GM18520 (cell line): ENCODE measurements around the gene ADAT2.

Experiments used
- ATAC-seq: cut with Tn5 transposase; IDR thresholded peaks from one replicate; pipeline ENCODE4 v1.9.1; 2021; ENCODE audit not compliant: unreplicated experiment

ADAT2 gene

DNA sequence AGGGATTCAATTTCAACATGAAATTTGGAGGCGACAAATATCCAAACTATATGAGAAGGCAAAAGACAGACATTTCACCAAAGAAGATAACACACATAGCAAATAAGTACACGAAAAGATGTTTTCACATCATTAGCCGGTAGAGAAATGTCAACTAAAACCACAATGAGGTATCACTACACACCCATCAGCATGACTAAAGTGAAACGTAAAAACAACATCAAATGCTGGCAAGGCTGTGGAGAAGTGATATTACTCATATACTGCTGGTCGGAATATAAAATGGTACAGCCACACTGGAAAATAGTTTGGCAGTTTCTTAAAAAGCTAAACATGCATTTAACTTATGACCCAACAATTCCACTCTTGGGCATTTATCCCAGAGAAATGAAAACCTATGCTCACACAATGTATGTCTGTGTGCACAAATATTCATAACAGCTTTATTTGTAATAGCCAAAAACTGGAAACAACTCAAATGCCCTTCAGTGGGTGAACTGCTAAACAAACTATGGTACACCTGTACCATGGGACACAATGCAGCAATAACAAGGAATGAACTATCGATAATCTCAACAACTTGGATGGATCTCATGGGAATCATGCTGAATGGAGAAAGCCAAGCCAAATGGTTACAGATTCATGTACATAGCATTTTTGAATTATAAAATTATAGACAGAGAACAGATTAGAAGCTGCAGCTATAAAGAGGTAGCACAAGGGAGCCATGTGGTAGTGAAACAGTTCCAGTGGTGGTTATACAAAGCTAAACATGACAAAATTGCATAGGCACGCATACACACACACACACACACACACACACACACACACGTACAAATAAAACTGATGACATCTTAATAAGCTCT is 8.6 kb downstream of the ADAT2 start:
- no peak for ATAC-seq

DNA sequence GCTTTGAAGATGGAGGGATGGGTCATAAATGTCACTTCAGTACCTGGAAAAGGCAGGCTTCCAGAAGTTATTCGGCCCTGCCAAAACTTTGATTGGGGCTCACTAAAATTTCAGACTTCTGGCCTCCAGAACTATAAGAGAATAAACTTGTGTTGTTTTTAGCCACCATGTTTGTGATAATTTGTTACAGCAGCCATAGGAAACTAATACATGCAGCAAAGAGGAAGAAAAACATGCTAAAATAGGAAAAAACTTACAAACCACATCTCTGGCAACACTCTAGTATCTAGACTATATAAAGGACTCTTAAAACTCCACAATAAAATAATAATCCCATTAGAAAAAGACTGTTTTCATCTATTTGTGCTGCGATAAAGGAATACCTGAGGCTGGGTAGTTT is 9.5 kb downstream of the ADAT2 start:
- no peak for ATAC-seq

DNA sequence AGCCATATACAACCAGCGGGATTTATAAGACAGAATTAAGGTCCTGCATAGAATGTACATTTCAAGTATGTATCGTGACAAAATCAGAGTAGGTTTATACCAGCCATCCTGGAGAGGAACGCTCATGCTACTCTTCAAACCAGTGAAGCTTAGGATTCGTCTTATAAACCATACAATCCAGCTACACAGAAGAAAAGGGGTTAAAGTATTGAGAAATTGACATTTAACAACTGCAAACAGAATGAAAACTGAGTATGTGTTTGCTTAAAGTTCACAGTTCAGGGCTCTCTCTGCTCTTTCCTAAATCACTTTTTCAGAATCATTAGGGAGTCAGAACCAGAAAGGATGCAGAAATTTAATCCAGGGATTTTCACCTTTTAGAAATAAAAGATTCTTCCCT is 17.9 kb downstream of the ADAT2 start:
- ATAC-seq: no peak

DNA sequence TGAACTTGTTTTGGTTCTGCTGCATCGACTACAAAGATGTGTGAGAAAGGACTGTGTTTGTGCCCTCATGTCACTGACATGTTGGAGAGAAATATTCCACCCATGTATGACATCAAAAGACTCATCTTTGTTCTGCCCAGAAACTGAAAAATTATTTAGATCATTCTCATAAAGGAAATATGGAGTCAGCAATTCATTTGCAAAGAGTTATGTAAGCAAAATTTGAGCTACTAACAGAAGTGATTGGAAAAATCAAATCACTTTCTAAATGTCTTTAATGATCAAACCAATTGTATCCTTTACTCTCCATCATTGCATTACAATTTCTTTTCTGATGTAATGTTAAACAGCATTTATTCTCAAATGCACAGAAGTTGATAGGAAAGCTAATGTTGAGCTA is 19.3 kb downstream of the ADAT2 start:
- ATAC-seq: no peak

DNA sequence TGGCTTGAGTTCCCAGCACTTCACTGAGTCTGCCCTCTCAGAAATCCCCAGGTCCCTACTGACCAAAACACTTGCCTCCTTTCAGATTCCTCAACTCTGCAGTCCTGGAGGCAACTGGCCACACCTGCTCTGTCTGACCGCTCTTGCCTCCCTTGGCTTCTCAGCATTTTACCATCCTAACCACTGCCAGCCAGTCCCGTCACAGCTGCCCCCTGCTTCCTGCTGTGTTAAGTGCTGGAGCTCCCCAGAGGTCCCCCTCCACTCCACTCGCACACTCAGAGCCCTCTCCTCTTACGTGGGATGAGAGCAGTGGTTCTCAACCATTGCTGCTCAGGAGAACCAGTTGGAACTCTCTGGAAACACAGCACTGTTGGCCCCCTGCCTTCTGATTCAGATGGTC is 20.5 kb downstream of the ADAT2 start:
- no peak for ATAC-seq

DNA sequence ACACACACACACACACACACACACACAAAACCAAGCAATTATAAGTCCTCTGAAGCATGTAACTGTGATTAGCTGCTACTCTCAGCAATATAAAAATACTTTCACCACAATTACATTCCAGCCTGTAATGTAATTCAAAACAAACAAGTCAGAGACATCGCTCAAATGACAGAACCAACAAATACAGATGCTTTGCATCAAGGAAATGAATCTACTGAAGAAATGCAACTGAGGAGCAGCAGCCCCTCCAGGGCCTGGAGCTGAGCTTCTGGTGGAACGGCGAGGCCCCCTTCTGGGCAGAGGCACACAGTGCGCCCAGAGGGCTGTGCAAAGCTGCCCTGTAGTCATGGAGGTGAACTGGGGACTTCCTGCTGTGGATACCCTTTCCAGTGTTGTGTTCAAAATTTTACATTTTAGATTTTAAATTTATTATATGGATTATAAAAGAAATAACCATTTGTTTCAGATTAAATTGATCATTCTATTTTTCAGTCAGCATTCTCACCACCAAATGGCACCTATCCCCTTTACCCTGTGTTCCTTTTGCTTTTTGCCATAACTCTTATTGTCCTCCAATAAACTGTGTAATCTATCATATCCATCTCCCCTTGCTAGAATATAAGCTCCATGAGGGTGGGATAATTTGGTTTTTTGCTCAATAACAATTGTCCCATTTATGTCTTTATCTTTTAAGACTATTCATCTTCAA is 23.2 kb downstream of the ADAT2 start:
- ATAC-seq: peak; percentile 98

DNA sequence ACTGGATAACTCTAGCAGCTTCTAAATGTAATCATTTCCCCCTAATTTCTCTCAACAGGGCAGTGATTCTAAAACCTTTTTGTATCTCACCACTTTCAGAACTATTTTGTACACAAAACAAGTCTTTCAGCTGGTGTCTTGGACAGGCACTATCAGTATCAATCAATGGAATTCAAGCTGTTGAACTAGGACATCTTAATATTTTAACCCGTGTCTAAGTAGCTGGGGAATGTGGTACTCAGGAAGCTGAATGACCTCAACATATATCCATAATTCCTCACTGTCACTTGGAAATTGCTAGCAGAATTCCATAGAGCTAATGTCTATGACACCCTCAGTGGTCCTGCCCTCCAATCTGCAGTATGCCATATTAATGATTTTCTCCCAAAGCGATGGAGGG is 24.5 kb downstream of the ADAT2 start:
- ATAC-seq: no peak

DNA sequence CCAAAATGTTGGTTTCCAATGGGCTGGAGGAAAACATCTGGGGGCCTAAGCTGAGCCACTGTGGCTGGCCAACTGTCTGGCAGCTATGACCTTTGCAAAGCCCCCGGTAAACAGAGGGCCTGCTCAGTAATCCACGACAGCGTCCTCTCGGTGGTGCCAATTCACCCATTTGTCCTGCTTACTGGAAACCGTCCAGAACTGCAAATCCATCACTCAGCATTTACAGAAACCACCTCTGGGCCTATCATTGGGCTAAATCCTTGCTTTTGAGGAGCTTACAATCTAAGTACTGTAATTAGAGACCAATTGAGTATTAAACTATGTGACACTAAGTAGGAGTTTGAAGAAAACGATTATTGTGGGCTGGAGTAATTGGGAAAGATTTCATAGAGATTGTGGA is 31.0 kb downstream of the ADAT2 start:
- no peak for ATAC-seq

DNA sequence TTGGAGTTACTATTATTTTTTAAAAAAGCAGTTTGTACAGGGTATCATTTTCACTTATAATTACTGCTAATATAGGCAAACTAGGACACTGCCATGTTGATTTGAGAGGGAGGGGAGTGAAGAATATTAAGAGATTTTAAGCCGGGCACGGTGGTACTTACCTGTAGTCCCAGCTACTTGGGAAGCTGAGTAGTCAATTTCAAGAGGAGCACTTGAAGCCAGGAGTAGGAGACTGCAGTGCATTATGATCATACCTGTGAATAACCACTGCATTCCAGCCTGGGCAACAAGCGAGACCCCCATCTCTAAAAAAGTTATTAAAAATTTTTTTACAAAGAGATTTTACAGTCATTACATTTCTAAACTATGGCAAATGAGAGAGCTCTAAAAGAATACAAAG is 35.7 kb downstream of the ADAT2 start:
- no peak for ATAC-seq

DNA sequence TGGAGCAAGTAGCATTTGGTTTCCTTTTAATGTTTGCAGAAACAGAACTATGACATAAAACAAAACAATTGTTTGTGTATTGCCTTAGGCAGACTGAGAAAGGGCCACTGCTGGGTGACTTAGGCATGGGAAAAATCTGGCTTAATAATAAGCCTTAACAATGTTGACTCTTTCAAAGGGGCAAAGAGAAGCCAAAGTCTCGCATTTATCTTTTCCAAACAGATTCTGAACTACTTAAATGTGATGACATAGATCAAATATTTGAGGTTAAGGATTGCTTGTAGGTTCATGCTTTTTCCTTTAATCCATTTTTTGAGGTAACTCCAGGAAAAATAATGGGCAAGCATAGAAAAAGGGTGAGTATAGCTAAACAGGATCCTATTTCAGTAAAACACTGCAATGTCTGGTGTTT is 39.6 kb downstream of the ADAT2 start:
- no peak for ATAC-seq

DNA sequence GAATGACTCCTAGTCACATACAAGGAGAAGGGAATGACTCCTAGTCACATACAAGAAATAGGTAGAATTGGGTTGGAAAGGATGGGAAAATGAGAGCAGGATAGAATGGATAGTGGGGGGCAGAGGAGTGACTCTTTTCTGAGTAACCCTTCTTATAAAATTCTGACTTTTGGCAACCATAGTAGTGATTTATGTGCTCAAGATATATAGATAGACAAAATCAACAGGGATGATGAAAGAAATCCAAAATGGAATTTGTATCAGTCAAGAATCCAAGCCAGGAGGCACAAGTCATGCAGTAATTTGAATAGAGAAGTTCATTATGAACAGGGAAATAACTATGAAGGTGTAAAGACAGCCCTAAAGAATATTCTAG is 41.7 kb downstream of the ADAT2 start:
- ATAC-seq: no peak

DNA sequence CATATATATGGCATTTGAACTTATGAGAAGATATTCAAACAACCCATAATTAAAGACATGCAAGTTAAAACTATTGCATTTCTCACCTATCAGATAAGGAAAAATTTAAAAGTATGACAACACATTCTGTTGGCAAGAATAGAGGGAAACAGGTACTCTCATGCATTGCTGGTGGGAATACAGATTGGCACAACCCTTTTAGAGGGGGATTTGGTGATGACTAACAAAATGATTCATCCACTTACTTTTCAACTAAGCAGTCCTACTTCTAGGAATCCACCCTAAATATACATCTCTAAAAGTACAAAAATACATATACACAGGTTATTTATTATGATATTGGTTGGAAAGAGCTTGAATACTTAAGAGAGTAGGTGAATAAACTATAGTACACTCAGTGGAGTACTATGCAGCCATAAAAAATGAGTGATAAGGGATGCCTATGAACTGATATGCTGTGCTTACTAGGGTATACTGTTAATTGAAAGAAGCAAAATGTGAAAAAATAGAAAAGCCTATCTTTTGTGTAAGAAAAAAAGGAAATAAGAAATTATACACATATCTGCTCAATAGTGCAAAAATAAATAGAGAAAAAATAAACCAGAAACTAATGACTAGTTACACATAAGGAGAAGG is 42.2 kb downstream of the ADAT2 start:
- ATAC-seq: no peak

DNA sequence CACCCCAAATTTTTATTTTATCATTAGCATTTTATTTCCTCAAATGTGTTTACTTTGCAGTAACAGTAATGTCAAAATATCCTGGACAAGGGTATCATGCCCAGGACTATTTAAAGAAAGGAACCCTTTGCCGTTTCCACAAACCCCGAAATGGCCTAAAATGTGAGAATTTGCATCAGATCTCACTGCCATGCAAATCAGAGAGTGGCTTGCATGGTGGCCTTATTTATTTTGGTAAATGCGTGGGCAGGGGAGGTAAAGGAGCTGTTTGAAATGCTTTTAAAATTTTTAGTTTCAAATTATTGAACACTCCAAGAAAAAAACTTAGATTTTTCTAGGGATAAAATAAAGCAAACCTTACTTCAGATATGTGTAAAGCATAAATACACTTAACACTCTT is 43.8 kb downstream of the ADAT2 start:
- no peak for ATAC-seq

DNA sequence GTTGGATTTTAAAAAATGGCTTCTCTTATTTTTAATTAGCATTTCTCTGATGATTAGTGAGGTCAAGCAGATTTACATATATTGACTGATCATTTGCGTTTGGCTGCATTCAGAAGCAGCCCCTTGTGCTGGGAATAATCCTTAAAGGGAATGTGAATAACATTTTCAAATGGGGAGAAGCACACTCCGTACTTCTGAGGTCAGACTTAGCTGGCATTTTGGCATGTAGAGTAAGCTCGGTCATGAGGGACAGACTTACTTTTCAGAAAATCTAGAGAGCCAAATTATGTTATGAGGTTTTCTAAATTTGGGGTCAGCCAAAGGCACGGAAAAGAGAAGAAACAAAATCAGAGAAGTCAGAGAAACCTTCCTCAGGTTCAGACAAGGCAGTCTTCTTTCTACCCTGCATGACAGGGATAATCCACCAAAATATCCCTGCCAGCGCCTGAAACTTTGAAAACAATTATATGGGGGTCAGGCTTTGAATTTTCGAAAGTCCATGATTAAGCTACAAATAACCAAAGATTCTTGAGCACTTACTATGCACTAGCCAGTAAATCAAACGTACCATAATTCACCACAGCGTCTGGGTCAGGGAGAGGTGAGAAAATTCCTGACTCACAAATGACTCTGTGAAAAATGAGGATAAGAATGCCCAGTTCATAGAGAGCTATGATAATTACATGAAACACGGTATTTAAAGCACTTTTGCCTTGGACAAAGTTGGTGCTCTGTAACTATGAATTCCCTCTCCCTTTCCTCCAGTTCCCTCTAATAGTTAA is 44.9 kb downstream of the ADAT2 start:
- no peak for ATAC-seq

DNA sequence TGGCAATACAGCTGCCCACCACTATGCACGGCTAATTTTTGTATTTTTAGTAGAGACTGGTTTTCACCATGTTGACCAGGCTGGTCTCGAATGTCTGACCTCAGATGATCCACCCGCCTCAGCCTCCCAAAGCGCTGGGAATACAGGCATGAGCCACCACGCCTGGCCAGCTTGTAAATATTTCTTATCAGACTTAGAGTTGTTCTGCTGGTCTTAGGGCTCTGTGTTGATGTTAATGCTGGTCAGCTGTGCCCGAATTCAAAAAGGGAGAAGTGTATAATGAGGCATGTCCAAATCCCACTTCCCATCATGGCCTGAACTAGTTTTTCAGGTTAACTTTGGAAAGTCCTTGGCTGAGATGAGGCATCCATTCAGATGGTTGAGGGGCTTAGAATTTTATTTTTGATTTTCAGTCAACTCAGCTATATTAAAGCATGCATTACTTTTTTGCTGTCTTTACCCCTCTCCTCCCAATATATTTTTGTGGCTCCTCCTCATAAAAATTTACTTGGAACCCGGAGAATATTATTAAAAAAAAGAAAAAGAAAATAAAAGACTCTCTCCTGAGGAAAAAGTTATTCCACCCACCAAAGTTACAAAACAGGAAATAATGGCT is 47.7 kb downstream of the ADAT2 start:
- ATAC-seq: no peak

DNA sequence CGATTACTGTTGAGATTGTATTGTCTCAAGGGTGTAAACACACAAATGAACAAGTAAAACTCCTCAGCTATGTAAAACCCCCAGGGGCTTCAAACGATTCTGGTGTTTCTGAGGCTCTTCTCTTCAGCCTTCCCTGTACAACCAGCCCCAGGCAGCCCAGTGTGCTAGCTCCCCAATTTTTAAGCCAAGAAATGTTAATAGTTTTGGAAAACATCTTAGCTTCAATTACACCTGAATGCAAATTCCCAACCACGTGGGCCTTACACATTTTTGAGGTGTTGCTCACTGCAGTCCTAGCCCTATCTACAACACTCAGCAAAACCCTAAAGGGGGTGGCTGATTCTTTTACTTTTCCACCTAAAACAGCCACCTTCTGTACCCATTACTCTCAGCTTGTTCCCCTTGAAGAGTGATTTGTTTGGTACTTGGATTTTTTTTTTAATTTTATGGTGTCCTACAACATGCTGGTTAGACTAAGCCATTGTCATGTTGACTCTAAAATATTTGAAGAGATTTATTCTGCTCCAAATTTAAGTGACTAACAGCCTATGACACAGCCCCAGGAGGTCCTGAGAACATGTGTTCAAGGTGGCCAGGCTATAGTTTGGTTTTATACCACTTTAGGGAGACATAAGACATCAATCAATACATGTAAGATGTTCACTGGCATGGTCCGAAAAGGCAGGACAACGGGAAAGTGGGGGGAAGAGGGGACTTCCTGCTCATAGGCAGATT is 48.7 kb downstream of the ADAT2 start:
- ATAC-seq: no peak

DNA sequence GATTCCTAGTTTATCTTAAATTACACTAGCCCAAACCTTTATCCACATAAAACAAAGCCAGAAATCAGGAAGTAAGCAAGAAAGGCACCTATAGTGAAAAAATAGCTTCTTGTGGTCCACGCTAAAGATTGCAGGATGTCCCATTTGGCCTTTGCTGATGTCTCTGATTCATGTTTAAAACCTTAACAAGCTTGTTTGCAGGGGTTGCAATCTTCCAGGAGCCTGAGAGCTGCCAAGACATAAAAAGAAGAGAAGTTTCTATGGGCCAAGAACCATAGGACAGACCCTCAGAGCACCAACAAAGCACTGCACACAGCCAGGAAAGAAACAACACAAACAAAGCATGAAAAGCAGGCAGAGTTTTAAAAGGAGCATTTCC is 49.4 kb downstream of the ADAT2 start:
- no peak for ATAC-seq

DNA sequence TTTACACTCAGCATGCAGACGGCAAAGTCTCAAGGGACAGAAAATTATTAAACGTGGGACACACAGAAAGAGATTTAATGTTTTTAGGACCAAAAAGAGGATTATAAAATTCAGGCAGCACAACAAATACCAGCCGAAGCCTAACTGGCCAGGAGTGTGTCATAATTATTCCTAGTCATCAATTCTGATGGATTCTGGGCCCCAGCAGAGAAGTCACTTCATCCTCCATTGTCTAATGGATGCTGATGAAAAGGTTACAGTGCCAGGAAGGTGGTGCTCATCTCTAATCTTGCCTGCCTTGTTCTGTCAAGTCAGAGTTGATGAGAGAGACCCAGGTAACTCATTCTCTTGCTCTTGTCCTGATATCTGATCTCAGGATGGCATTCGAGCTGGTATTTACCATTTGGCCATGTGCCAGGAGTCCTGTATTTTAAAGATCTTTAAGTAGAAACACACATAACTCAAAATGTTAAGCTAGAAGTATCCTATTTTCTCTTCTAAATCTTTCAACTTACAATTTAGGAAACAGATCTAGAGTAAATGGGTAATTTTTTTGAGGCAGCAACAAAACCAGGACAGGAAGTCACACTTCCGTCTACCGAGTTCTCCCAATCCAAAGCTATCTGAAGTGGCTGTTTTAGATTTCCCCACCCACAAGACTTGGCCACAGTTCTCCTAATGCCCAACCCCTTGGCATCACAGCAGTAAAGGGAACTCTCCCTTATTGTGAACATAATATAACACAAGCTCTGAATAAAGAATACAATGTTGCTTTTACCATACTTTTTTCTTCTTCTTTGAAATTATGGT is 50.0 kb downstream of the ADAT2 start:
- ATAC-seq: no peak

DNA sequence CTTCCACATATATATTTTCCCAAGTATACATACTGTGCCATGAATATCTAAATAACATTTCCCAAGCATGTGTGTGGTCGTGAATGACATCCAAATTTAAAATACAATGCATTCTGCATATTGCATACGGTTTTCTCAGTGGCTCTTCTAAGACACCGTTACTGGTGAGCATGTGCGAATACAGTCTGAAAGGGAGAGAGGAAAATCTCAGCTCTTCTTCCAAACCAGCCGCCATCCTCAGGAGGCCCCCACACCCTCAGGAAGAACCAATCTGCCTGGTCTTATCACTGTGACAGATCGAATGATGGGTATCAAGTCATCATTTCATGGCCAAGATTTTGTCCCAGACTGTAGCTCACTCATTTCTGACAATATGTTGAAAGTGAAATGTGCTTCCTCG is 50.7 kb downstream of the ADAT2 start:
- no peak for ATAC-seq
